ENCODE results near the gene SASH3. TPM values are rescaled to one million over a fixed set of nuclear protein-coding genes. Genes with fewer than 3 reads are reported as not detected.

The SASH3 gene
- not detected in 2 replicates for total RNA-seq

GRCh38 chrX:129779747-129780146 is at the start of gene SASH3:
Gene SASH3, plus strand, starts transcription at chrX:129779949. Its CDS starts 149 bp downstream, at chrX:129780098.

GRCh38 chrX:129738466-129739308 is 41.1 kb upstream of the SASH3 start, which contains the start of gene XPNPEP2:
Gene XPNPEP2, plus strand, starts transcription at chrX:129738979. Its CDS starts 235 bp downstream, at chrX:129739214.

GRCh38 chrX:129843459-129844306 is 63.9 kb downstream of the SASH3 start, which contains the start of gene ZDHHC9:
Gene ZDHHC9, minus strand, starts transcription at chrX:129843886. Its CDS starts 1,941 bp downstream, at chrX:129841945.

Small RNAs within 50 kb of the gene (small RNA-seq; reads per million reads assigned to genes)
- gene RF00017: not detected

Other genes with a start within 250 kb of the SASH3 start
- gene OCRL, start 239.7 kb upstream of the SASH3 start, total RNA-seq: 16.9 and 18.3 TPM in 2 replicates
- 0.65 and 1.3 TPM in 2 replicates for gene APLN, start 125.0 kb upstream of the SASH3 start, total RNA-seq
- gene XPNPEP2, start 41.0 kb upstream of the SASH3 start, total RNA-seq: 6.0 and 9.9 TPM in 2 replicates
- 41.9 and 45.6 TPM in 2 replicates for gene ZDHHC9, start 63.9 kb downstream of the SASH3 start, total RNA-seq
- 17.4 and 18.0 TPM in 2 replicates for gene UTP14A, start 126.2 kb downstream of the SASH3 start, total RNA-seq
- gene BCORL1, start 202.7 kb downstream of the SASH3 start, total RNA-seq: 1.9 and 2.3 TPM in 2 replicates

Measured in hair follicle dermal papilla cell (primary cell).